GM18867 (cell line): ENCODE results near the gene CDH7.

Source experiments
- ATAC-seq: cut with Tn5 transposase; IDR thresholded peaks from one replicate; pipeline ENCODE4 v1.9.1; 2021; ENCODE audit warnings: mild to moderate bottlenecking, moderate library complexity; ENCODE audit not compliant: unreplicated experiment

CDH7 gene

DNA sequence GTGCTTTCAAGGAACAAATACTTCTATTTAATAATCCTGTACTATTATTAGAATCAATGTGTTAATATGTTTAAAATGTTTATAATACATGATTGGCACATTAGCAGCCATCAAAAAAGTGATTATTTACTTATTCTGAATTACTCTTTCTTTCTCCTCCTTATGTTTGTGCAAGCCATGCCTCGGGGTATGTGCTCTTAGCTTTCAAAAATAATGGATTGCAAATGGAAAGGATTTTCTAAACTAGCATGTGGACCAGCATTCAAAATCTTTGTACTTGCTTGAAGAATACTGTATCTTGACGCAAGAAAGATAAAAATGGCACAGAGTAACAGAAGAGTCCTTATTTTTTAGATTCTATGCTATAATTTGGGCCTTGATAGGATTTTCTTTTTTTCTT, 156.5 kb downstream of the CDH7 start:
- ATAC-seq = no peak

DNA sequence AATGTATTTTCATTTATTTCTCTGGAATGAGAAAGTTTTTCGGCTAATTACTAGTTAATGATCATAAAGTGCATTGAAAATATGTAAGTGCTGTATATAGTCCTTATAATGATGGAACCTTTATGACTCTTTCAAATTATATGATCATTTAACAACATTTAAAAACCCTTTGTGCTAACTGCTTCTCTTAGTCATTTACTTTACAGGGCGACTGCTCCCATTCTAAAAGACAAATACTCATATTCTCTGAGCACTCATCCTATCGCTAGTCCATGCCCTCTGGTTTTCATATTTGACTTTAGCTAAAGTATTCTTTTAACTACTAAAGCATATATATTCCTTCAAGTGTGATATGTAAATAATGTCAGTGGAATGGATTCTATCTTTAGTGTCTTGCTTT, 168.2 kb downstream of the CDH7 start:
- ATAC-seq = no peak

DNA sequence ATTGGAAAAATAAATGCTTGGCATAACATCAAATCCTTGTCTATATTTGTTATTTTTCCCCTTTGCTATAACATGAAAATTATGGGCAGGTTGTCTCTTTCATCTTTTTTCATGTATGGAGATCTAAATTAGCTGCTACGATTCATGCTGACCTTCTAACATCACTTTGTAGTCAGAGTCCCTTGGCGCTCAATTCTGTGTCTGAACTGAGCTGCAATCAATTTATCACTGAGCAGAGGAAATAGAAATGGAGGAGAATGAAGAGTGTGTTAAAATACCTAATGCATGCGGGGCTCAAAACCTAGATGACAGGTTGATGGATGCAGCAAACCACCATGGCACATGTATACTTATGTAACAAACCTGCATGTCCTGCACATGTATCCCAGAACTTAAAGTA, 168.9 kb downstream of the CDH7 start:
- ATAC-seq = no peak

DNA sequence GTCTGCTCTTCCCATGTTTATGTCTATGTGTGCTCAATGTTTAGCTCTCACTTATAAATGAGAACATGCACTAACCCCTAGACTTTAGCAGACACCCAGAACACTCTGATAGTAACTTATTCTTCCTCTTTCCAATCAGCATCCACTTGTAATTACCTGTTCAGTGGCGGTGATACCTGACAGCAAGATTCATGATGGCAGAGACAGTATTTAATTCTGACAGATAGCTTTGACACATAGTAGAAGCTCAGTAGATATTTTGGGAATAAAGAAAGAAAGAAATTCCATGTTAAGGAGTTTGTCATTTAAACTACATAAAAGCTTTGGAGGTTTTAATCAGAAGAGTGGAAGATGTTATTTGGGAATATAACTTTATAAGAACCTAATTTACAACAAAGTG, 171.3 kb downstream of the CDH7 start:
- no peak for ATAC-seq

DNA sequence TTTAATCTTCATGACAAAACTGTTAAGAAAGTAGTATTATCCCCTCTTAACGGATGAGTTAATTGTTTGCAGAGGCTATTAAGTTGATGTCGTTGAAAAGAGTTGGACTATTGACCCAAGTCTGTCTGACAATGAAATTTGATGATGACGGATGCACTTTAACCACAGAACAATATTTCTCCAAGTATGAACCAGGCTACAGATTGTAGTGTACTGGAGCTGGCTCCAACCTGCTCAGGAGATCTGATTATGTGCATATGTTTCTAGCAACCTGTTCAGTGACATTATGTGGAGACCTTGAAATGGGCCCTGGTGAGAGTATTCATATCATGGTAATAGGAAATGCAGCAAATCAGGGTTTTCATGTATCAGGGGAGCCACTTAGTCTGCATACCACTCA, 174.1 kb downstream of the CDH7 start:
- ATAC-seq = no peak

DNA sequence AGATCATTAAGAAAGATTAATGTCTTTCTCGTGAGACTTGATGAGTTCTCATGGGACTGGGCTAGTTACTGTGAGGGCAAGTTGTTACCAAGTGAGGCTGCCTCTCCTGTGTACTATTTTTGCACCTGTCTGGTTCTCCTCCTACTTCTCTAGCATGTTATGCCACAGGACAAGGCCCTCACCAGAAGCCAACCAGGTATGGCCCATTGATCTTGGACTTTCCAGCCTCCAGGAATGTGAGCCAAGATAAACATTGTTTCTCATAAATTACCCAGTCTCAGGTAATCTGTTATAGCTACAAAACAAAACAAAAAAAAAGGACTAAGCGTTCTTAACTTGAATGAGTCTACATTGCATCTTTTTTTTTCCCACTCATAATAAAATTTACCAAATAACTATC, 184.1 kb downstream of the CDH7 start:
- no peak for ATAC-seq

DNA sequence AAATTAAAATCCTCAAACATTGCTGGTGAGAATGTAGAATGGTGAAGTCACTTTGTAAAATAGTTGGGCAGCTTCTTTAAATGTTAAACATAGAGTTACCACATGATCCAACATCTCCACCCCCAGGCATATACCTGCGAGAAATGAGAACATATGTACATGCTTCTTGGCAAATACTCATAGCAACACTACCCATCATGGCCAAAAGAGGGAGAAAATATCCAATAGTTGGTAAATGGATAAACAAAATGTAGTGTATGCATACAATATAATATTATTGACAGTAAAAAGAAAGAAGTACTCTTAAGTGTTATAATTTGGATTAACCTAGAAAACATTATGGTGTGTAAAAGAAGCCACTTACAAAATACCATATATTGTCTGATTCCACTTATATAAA, 185.9 kb downstream of the CDH7 start:
- ATAC-seq = no peak

DNA sequence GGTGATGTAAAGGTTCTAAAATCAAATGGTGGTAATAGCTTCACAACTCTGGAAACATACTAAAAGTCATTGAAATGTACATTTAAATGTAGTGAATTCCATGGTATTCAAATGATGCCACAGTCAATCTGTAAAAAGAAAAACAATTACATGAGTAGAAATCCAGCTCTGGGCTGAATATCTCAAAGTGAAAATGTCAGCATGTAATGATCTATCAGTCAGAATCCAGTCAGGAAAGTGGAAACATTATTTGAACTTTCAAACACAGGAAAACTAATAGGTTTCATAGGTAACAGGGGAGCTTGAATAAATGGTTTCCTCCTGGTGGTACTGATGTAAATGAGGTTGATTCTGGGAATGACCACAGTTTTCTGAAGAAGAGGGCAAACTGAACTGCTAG, 186.4 kb downstream of the CDH7 start:
- no peak for ATAC-seq

DNA sequence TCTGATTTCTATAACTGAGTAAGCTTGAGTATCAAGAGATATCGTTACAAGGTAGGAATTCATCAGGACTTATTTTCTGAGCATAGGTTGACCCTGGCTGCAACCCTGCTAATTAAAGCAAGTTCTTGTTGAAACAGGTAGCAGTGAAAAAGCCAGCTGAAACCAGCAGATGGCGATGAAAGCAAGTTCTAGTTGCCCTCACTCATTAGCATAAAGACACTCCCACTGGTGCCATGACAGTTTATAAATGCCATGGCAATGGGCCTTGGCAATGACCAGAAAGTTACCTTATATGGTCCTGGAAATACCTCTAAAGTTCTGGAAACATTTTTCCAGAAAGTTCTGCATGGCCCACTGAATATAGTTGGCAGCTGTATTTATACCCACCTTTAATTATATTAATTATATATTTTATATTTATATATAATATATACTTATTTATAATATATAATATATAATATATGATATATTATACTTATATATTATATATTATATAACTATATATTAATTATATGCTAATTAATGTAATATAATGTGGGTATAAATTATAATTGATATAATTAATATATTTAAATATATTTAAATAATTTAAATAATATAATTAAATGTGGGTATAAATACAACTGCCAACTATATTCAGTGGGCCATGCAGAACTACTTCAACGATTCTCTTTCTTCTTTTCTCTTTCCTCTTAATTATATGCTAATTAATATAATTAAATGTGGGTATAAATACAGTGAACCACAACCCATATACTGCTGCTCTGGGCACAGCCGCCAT, 188.0 kb downstream of the CDH7 start:
- no peak for ATAC-seq
